Measurements from ENCODE around the gene ASTN2. TPM values are rescaled to one million over a fixed set of nuclear protein-coding genes. Genes with fewer than 3 reads are reported as not detected.

The ASTN2 gene
- total and polyA plus RNA-seq, 9 of the 15 experiments (the other 6 are each of a cell fraction or from before 2014, with no cell fraction given) = 0.56 to 3.5 (median 1.9) TPM

GRCh38 chr9:116420993-116421538 is 993.8 kb downstream of the ASTN2 start (continued):
- TF ChIP-seq HSF4 (CRISPR knock-in tag; IDR thresholded peaks at IDR 0.05; ENCODE audit: borderline replicate concordance) (0 out of 2 replicates have a peak, but pooled peaks have one; percentile 42), RFX5 (IDR thresholded peaks at IDR 0.05; ENCODE audit: low read depth, low read length) (no peak), SMAD3 (CRISPR knock-in tag; conservative IDR thresholded peaks at IDR 0.05) (no peak), CXXC5 (CRISPR knock-in tag; IDR thresholded peaks at IDR 0.05) (peak; percentile 51; the same call in 1 of the 2 replicates), CBX5 (IDR thresholded peaks at IDR 0.05; ENCODE audit: borderline replicate concordance, low read depth) (no peak), CHD1 (IDR thresholded peaks at IDR 0.05; ENCODE audit: low read length) (no peak), PRMT5 (CRISPR knock-in tag; IDR thresholded peaks at IDR 0.05) (no peak), ZBTB34 (CRISPR knock-in tag; IDR thresholded peaks at IDR 0.05) (no peak), E2F8 (IDR thresholded peaks at IDR 0.05; ENCODE audit: low read depth, partially characterized antibody) (no peak), PHF20 (IDR thresholded peaks at IDR 0.05; ENCODE audit: partially characterized antibody) (no peak), ZNF583 (CRISPR knock-in tag; IDR thresholded peaks at IDR 0.05) (no peak; the same call in 1 of the 2 replicates), ZNF57 (CRISPR knock-in tag; IDR thresholded peaks at IDR 0.05) (no peak), NELFE (IDR thresholded peaks at IDR 0.05; ENCODE audit: insufficient read depth, insufficient read length) (no peak), ZMIZ1 (IDR thresholded peaks at IDR 0.05; ENCODE audit: low read depth in 2 of 2, low read length in 2 of 2) (no peak), CREB1 (IDR thresholded peaks at IDR 0.05) (no peak), CREB1 (CRISPR knock-in tag; IDR thresholded peaks at IDR 0.05) (no peak), MECOM (CRISPR knock-in tag; IDR thresholded peaks at IDR 0.05) (peak; percentile 76), POLR2A (conservative IDR thresholded peaks at IDR 0.05) (no peak), CBFA2T2 (conservative IDR thresholded peaks at IDR 0.05) (peak; percentile 62), CHAMP1 (IDR thresholded peaks at IDR 0.05) (no peak), HOXB6 (CRISPR knock-in tag; IDR thresholded peaks at IDR 0.05; ENCODE audit: borderline replicate concordance) (no peak)

All from K562 (cell line).